GM21390 (cell line): ENCODE results near the gene TMBIM6.
"Not testable (repeated sequence)": the region's sequence is repeated elsewhere in the genome, so short reads cannot be mapped to it uniquely, and the experiment has no call there.

ENCODE experiments used
- ATAC-seq: cut with Tn5 transposase; IDR thresholded peaks from one replicate; pipeline ENCODE4 v1.9.1; 2021; ENCODE audit not compliant: unreplicated experiment

The TMBIM6 gene

DNA sequence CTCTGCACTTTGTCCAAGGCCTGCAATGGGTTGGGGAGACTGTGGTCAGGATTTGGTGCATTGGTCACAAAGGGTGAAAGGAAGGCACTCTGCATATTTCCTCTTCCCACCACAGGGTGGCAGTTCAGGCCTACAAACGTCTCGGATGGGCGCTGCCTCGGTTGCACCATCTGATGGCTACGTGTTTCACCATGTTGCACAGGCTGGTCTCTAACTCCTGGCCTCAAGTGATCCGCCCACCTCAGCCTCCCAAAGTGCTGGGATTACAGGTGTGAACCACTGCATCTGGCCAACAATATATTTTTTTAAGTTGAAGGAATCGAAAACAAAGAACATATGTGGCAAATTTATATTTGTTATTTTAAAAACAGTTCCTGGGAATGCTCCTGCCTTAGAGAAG is 35.1 kb downstream of the TMBIM6 start:
- no peak for ATAC-seq

DNA sequence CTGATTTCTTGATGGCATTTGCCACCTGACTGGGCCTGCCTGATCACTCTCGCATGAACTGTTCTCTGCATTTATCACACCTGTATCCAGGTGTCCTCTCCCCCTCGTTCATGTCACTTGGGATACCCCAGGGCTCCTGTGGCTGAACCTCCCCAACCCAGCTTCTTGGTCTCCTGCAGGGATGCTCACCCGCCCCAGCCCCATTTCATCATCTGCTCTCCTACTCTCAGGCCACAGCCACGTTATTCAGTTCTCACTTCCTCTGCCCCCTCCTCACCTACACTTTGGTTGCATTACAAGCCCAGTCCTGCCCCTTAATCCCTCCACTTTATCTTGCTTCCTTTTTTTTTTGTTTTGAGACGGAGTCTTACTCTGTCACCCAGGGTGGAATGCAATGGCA is 35.5 kb downstream of the TMBIM6 start:
- ATAC-seq, result no peak

DNA sequence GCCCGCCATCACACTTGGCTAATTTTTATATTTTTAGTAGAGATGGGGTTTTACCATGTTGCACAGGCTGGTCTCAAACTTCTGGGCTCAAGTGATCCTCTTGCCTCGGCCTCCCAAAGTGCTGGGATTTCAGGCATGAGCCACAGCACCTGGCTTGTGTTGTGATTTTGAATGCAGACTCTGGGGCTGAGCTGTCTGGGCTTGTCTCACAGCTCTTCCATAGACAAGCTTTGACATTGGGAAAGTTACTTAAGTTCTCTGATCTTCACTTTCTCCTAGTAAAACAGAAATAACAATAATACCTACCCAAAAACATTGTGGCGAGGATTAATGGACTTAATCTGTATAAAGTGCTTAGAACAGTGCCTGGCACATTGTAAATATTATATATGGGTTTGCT is 36.0 kb downstream of the TMBIM6 start:
- no peak for ATAC-seq

DNA sequence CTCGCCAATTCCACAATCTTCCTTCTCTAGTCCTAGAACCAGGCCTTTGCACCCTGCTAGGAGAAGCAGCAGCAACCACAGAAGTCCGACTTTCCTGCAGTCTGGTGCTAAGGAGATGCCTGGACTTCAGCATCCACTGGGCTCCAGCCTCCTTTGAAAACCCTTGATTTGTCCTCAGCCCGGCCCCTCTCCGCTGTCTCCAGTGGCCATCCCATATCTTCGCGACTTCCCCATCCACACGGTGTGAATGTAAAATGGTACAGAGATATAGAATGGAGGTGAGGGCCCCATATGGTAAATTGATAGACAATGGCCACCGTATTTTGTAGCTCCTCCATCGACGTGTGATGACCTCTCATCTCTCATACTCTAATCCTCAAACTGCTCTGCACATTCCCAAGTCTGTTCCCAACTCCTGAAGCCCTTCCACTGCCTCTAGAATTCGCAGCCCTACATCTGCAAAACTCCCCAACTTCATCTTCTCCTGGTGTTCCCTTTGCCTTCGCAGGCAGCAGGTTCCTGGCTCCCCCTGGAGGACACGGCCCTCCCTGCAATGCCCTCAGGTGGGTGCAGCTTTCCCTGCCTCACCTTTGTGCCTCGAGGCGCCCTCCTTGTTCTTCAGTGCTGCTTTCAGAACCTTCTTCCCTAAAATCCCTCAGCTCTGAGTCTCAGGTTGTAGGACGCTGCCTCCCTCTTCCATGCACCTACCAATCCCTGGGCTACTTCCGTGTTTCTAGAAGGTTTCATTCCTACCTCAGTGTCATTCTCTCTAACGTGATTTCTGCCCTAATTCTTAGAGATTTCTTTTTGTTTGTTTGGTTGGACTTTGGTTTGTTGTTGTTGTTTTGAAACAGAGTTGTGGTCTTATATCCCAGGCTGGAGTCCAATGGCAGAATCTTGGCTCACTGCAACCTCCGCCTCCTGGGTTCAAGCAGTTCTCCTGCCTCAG is 36.7 kb downstream of the TMBIM6 start:
- ATAC-seq, result no peak

DNA sequence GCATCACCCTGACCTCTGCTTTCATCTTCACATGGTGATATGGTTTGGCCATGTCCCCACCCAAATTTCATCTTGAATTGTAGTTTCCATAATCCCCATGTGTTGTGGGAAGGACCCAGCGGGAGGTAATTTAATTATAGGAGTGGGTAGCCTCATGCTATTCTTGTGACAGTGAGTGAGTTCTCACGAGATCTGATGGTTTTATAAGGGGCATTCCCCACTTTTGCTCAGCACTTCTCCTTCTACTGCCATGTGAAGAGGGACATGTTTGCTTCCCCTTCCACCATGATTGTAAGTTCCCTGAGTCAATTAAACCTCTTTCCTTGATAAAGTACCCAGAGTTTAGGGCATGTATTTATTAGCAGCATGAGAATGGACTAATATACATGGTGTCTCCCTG is 38.2 kb downstream of the TMBIM6 start:
- no peak for ATAC-seq

DNA sequence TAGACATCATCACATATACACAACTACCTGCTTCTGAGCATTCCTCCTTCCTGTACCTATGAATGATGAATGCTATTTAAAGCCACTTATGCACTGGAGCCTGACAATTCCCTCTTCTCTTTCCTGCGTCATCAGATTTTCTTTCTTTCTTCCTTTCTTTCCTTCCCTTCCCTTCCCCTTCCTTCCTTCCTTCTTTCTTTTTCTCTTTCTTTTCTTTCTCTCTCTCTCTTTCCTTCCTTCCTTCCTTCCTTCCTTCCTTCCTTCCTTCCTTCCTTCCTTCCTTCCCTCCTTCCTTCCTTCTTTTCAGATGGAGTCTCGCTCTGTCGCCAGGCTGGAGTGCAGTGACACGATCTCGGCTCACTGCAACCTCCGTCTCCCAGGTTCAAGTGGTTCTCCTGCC is 39.6 kb downstream of the TMBIM6 start:
- ATAC-seq, result not testable (repeated sequence)

DNA sequence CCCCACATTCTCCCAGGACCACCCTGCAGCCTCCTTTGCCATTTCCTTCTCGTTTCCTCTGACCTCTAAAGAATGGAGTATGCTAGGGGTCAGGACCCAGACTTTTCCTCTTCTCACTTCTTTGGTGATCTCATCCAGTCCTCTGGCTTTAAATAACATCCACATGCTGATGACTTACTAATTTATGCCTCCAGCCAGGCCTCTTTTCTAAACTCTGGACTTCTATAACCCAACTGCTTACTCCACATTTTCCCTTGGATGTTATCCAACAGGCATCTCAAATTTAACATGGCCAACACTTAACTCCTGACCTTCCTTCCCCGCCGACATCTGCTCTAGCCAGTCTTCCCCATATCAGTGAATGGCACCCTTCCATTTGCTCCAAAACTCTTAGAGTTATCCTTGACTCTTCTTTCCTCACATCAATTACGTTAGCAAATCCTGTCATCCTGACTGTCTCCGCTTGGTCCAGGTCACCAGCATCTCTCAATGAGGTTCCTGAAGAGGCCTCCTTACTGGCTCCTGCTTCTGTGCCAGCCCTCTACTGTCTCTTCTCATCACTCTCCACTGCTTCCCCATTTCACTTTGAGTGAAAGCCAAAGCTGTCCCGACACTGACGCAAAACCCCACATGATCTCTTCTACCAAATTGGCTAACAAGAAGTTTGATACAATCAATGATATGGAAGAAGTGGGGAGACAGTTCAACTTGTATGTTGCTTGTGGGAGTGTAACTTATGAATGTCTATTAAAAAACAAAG is 42.7 kb downstream of the TMBIM6 start:
- no peak for ATAC-seq

DNA sequence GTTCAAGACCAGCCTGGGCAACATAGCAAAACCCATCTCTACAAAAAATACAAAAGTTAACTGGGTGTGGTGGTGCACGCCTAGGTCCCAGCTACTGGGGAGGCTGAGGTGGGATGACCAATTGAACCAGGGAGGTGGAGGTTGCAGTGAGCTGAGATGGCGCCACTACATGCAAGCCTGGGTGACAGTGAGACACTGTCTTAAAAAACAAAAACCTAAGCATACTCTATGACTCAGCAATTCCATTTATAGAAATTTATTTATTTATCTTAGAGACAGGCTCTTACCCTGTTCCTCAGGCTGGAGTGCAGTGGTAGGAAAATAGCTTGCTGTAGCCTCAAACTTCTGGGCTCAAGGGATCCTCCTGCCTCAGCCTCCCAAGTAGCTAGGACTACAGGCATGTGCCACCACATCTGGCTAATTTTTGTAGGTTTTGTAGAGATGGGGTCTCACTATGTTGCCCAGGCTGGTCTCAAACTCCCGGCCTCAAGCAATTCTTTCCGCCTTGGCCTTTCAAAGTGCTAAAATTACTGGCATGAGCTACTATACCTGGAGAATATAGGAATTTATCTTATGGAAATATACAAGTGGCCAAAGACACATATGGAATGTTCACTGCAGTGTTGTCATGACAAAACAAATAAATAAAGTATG is 43.5 kb downstream of the TMBIM6 start:
- ATAC-seq, result no peak

DNA sequence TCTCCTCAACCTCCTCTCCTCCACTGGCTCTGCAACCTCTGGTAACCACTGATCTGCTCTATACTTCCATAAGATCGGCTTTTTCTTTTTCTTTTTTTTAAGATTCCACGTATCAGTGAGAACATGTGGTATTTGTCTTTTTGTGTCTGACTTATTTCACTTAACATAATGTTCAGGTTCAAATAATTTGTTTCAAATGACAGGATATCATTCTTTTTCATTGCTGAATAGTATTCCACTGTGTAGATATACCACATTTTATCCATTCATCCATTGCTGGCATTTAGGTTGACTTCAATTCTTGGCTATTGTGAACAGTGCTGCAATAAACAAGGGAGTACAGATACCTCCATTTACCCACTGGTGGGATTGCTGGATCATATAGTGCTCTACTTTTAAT is 46.3 kb downstream of the TMBIM6 start:
- ATAC-seq, result no peak

DNA sequence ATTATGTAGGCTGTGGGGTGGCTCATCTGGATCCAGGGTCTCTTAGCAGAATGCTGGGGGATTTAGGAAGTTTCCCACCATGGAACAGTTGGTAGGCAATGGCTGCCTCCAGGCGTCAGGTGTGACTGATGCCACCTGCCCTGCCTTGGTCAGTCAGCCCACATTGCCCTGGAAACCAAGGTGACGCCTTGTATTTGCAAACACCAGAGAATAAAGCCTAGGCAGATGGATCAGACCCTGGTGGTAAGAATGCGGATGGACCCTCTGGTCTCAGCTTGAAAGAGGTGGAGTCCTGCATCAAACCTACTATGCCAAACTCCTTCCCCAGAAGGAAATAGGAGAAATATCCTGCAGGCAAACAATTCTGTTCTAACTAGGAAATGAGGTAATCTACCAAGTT is 48.6 kb downstream of the TMBIM6 start:
- ATAC-seq, result no peak

DNA sequence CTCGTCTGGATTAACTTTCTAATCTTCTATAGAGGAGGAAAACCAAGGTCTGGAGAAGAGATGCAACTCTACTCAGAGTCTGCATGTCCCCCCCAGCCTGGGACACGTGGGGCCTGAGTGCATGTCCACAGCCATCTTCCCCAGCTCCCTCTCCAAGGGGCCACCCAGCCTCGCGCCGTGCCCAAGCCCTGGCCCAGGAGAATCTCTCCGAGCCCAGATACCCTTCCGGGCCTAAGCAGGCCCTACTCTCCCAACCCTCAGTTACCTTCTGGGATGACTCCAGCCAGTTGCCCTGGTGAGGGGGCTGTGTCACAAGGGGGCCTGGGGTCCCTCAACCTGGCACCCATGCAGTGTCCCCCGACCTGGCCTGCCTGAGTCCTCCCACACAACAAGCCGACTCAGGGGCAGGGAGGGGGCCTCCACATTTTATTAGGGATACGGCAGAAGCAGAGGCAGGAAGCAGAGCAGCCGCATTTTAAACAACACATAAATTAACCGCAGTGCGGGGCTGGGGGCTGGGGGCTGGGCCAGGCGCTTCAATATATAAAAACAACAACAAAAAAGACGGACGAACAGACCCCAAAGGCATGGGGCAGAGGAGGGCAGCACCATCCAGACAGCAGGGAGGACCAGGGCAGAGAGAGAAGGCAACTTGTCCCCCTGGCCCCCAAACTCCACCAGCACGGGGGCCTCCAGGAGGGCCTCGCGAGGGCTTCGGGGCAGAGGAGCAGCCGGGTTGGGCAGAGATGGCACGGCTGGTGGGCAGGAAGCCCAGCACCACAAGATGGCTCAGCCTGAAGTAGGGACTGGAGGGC is 49.6 kb downstream of the TMBIM6 start:
- no peak for ATAC-seq

DNA sequence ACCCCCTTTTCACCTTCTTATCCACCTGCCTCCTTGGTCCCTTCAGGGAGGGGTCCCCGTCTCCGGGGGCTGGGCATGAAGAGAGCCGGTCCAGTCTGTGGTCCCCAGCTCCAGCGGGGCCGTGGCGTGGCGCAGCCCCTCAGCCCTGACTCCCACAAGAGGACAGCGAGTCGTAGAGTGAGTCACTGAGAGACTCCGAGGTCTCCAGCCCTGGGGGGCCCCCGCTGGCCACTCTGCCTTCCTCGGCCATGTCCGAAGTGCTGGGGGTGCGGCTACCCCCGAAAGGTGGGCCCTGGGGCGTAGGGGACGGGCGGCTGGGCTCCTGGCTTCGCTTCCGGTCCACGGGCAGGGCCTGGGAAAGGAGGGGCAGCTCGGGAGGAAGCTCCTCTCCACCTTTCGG is 50.3 kb downstream of the TMBIM6 start:
- ATAC-seq, result no peak

DNA sequence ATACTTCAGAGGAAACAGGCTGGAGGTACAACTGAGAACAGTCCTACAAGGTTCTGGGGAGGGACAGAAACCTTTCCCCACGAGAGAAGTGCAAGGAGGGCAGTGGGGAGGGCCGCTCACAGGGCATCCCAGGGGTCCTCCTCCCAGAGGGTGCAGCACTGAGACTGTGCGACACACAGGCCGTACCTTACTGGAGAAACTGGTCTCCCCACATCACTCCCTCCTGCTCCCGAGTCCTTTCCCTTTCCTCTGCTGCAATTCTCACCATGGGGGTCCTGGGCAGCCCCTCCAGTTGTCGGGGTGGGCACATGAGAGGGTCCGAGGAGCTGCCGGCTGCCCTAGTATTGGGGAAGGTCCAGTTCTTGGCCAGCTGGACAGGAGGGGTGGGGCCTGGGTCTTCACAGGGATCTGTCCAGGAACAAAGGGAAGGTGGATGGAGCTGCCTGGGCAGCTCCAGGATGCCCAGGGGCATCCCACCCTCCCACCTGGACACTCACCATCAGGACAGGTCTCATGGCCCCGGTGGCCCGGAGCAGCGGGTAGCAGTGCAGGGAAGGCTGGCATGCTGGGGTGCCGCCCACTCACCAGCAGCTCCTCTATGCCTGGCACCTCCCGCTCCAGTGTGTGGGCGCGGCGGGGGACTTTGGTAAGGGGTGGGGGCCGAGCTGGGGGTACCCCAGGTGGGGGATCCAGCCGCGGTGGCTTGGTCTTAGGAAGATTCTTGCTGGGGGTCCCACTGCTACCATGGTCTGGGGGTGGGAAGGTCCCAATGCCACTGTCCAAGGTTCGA is 51.0 kb downstream of the TMBIM6 start:
- no peak for ATAC-seq

DNA sequence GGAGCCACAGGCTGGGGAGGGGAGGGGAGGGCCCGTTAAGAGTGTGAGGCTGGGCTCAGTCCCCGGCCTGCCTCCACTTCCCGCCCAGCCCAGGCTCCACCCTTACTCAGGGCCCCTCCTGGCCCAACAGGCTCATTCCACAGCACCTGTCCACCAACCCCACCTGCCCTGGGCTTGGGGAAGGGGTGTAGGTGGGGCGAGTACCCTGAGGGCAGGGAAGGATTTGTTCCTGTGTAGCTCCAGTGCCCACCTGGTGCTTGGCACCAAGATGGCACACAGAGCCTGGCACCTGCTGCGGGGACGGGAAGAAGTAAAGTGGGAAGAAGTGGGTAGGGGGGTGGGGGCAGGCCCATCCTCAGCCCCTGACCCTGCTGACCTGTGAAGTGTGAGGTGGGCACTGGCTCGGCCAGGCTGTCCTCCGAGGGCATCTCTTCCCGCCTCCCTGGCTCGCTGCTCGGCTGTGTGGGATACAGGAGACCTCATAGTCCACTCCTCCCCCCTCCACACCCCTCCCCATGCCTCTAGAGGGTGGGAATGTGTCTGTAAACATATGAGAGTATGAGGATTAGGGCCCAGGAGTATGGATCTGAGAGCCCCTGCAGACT is 51.7 kb downstream of the TMBIM6 start:
- no peak for ATAC-seq

DNA sequence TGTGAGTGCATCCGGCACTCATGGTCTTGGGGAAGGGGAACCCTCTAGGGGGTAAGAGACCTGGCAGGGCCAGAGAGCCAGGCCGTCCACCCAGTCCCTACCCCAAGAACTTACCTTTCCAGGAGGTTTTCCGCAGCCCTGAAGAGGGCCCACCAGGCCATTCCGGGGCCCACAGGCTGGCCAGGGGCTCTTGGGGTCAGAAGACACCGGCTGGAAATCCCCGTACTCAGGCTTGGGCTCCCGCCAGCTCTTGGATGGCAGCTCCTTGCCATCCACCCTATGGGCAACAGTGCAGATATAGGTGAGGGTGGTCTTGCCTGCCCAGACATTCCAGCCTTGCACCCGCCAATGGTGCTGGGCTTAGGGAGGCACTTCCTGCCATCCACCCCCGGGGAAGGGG is 52.3 kb downstream of the TMBIM6 start:
- ATAC-seq, result no peak

DNA sequence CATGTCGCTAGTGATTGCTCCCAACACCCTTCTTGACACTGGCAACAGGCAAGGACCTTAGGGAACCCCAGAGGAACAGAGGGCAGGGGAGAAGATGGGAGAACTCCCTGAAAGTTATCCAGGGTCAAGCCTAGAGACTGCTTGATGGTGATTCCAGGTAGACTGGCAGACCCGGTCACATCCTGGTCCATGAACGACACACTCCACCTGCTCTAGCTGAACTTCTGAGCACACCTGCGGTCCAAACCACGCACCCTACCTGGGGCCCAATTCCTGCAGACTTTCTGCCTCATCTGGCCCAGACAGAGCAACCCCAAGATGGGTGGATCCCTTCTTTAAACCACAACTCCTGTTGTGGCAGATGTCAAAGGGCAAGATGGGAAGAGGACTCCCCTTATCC is 52.7 kb downstream of the TMBIM6 start:
- no peak for ATAC-seq

DNA sequence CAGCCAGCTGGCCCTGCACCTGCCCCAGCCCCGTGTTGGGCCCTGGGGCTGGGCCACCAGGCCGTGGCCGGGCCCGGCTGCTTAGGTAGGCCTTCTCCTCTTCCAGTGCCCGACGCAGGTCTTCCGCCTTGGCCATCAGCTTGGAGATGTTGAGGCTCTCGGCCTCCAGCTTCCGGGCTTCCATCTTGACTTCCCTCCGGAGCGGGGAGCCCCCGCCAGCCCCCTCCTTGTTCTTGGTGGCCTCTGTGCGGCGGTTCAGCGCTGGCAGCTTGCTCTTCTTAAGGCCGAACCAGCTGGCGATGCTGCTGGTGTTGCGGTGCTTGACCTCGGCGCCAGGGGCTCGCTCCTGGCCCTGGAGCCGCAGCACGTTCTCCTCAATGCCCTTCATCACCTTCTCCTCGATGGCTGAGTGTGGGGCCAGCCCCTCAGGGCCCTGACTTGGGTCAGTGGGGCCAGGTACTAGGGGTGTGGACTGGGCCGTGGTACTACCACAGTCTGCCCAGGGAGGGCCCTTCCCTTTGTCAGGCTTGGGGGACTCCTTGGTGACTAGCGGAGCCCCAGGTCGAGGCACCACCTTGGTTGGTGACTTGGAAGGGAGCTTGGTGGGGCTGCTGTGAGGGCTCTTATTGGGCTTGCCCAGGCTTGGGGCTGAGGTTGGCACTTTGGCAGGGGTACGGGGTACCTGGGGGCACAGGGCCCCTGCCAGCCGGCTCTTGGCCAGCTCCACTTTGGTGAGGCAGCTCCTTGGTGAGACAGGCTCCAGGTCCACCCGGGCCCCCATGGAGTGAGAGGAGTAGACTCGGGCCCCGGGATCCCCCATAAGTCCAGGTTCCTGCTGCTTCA is 53.7 kb downstream of the TMBIM6 start:
- ATAC-seq, result no peak

DNA sequence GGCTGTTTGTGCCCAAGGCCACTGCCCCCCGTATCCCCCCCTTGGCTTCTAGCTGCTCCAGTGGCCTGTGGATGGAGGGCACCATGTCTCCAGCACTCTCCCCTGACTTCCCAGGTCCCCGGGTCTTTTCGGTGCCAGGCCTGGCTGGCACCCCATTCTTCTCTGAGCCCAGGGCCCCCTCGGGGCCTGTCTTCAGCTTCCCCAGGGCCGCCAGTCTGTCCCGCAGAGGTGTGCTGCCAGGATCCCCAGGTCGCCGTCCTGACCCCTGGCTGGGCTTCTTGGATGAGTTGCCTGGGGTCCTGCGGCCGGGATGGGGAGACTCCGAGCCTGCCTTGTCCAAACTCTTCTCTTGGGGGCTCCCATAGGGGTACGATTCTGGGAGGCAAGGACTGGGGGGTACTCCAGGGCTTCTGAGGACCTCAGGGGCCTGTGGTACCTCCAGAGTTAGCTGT is 54.3 kb downstream of the TMBIM6 start:
- no peak for ATAC-seq

DNA sequence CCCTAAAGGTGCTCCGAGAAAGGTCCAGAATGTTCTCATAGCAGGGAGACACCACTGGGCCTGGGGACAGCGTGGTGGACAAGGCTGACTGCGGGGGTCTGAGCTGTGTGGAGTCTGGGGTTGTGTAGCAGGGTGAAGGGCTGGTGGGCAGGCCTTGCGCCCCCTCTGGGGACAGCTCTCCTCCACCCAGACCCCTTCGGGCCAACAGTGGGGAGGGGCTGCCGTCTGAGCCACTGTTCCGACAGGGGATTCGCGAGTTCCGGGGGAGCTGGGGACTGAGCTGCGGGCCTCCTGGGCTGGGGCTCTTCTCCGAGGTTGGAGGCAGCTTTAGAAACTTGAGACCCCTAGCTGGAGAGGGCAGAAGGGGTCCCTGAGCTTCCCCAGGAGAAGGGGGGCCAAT is 54.8 kb downstream of the TMBIM6 start:
- ATAC-seq, result no peak
